Neural progenitor cell (in vitro differentiated cells): ENCODE data around the gene IL27RA.

Source experiments
- EZH2phosphoT487 ChIP-seq: fragments of 200-600 bp; sonication (generic); IDR thresholded peaks from 2 replicates; pipeline ENCODE4 v1.6.1; 2017; ENCODE audit warnings: antibody characterized with exemption
- TF ChIP-seq, protein P1 (sequence below): fragments of 200-600 bp; sonication (generic); IDR thresholded peaks from 2 replicates; pipeline ENCODE4 v1.5.1; 2017; ENCODE audit warnings: antibody characterized with exemption, mild to moderate bottlenecking

DNA sequence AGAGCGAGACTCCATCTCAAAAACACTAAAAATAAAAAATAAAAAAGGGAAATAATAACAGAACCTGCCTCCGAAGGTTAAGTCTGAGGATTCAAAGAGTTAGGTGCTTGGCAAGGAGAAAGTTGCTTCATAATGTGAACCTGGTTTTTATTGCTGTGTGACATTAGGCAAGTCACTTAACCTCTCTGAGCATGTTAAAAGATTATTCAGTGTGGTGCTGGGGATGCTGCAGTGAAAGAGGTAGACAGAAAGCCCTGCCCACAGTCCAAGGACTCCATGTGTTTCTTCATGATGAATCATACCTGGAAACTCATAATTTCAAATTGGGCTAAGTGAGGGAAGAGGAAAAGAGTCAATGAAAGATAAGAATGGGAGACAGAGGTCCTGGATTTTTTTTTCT, 2.4 kb downstream of the IL27RA start:
- TF ChIP-seq, protein P1, sequence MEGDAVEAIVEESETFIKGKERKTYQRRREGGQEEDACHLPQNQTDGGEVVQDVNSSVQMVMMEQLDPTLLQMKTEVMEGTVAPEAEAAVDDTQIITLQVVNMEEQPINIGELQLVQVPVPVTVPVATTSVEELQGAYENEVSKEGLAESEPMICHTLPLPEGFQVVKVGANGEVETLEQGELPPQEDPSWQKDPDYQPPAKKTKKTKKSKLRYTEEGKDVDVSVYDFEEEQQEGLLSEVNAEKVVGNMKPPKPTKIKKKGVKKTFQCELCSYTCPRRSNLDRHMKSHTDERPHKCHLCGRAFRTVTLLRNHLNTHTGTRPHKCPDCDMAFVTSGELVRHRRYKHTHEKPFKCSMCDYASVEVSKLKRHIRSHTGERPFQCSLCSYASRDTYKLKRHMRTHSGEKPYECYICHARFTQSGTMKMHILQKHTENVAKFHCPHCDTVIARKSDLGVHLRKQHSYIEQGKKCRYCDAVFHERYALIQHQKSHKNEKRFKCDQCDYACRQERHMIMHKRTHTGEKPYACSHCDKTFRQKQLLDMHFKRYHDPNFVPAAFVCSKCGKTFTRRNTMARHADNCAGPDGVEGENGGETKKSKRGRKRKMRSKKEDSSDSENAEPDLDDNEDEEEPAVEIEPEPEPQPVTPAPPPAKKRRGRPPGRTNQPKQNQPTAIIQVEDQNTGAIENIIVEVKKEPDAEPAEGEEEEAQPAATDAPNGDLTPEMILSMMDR: no peak
- no peak for TF ChIP-seq EZH2phosphoT487
